T-helper 22 cell (primary cell): ENCODE measurements around the gene FSTL4.

Source experiments
- DNase-seq: peaks from one replicate; pipeline ENCODE4 v3.0.0-alpha.2; 2020; ENCODE audit warnings: low read depth

FSTL4 gene

DNA sequence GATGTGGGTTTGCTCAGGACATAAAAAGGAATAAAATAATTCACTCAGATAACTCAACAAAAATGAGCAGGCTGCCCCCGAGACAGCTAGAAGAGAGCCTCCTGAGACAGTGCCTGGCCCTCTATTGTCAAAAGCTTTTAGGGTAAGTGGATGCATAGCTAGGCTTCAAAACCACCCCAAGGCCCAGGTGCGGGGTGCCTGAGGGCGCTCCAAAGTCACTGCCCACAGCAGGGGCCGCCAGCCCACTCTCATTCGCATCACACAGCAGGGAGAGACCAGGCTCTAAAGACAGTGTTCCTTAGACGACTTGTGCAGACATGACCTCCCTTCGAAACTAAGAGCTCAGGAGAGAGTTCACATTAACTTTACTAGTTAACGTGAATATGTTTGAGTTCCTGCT, 271.5 kb downstream of the FSTL4 start:
- no peak for DNase-seq

DNA sequence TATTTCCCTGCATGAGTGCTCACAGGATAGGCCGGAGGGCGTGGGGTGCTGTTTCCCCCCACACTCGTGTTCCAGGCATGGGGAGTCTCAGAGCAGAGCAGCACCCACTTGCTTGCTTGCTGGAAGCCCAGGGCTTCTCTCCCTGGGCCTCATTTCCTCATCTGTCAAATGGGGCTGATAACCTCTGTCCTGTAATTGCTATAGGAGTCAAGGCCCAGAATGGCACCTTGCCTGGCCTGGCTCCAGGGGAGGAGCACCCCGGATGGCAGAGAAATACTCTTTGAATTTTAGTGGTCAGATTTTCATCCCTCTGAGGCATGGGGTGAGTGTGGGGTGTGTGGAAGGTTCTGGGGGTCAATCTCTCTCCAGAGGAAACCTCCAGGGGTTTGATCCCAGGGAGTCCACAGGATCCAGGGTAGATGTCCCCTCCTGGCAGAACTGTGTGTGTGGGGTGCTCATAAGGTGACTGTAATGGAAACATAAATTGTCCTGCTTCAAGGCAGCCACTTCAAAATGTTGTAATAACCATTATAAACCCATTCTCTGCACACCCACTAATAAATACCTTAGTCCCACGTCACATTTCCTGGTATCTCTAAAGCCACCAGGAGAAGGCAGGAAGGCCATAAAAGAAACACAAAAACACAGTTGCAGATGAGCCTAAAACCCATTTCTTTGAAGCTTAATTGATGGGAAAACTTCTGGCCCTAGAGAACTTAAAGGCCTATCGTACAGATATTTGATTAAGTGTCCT, 272.2 kb downstream of the FSTL4 start:
- no peak for DNase-seq

DNA sequence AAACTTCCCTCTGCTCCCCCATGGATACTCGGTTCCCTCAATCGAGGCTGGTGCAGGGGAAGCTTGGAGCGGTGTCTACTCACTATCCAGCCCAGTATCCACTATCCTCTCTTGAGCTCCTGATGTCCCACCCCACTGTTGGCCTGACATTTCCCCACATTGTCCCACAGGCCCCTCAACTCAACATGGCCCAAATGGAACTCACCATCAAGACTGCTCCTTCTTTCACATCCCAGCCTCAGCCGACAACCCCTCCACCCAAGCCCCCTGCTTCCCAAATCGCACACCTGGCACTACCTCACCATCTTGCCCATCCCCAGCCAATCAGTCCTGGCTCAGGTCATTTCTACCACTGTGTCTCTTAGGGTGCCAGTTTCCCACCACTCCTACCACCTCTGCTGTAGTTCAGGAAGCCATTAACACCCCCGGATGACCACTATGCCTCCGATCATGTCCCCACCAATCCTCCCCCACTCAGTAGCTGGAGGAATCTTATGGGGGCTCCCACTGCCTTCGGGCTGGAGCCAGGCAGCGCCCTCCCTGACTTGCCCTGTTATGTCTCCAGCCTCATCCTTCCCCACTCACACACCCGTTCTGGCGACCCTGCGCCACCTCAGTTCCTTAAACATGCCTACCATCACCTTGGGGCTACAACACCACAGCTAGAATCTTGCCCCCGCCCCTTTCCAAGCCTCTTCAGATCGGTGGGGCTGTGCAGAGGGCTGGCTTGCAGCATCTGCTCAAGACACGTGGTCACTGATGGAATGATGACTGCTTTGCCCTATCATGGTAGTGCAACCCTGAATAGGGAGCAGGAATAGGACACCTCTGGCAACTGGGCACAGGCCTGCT, 273.6 kb downstream of the FSTL4 start:
- DNase-seq: no peak

DNA sequence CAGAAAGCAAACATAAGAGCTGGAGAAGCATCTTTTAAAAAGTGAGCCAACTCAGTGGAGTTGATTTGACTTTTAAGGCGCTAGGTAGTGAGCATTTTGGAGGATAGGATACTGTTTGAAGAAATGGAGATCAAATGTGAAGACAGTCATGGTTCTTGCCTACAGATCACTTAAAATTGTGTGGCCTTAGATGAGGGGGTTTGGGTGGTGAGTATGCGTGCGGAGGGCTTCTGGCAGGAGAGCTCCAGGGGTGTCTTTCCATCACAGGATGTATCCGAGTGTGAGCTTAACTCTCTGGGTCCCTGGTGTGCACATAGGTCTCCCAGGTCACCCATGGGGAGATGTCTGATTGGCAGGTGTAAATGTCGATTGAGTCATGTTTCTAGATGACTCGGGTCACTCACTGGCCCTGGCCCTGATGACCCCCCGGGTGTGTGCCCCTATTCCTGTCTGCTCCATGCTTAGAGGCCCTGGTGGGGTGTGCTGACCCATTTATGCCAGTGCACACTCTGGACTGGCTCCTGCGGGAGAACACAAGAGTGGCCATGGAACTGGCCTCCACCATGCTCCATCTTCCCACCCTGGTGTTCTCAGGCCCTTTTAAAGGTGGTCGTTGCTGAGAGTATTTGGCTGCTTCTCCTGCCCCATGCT, 274.4 kb downstream of the FSTL4 start:
- no peak for DNase-seq

DNA sequence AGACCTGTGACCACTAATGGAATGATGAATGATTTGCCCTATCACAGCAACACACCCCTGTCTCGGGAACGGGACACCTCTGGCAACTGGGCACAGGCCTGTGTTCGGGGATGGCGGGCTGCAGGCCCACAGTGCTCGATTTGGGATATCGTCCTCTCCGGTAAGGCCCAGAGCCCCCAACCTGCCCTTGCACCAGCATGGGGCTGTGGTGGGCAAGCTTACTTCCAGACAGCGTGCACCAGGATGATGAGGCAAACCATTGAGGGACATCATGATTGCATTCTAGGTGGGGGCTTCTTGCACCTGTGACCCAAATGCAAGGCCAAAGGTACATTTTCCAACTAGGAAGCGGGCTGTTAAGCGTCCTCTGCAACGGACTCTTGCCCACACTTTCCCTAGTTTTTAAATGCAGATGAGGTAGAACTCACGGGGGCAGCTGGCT, 275.4 kb downstream of the FSTL4 start:
- DNase-seq: no peak

DNA sequence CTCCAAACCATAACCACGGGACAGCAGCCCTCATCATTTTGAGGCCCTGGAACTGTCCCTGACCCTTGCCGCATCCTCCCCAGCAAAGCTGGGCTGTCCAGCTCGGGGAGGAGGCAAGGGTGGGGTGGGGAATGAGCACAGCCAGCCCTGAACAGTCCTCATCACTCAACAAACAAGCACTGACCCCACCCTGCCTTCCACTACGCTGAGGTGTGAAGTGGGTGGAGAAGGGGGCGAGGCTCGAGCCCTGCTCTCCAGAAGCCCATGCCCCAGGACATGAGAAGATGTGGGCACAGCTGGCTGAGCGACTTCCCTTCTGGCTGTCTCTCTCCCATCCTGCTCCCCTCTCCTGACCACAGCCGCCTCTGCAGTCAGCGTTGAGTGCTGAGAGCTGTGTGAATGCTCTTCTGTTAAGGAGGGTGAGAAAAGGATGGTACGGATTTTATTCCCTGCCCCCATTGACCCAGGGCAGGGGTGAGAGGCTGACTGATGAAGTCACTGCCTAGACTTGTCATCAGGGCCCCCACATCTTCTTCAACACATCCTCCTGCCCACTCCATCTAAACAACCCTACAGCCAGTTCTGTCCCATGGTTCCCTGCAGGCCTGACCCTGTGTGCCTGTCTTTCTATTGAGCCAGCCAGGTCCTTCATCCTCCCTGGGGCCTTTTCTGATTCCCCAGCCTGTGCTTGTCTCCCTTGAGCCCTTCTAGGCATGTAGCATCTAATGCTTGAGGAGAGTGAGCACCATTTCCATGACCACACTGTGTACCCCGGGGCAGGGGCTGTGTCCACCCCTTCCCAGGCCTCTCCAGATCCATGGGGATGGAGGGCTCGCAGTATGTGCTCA, 276.0 kb downstream of the FSTL4 start:
- no peak for DNase-seq

DNA sequence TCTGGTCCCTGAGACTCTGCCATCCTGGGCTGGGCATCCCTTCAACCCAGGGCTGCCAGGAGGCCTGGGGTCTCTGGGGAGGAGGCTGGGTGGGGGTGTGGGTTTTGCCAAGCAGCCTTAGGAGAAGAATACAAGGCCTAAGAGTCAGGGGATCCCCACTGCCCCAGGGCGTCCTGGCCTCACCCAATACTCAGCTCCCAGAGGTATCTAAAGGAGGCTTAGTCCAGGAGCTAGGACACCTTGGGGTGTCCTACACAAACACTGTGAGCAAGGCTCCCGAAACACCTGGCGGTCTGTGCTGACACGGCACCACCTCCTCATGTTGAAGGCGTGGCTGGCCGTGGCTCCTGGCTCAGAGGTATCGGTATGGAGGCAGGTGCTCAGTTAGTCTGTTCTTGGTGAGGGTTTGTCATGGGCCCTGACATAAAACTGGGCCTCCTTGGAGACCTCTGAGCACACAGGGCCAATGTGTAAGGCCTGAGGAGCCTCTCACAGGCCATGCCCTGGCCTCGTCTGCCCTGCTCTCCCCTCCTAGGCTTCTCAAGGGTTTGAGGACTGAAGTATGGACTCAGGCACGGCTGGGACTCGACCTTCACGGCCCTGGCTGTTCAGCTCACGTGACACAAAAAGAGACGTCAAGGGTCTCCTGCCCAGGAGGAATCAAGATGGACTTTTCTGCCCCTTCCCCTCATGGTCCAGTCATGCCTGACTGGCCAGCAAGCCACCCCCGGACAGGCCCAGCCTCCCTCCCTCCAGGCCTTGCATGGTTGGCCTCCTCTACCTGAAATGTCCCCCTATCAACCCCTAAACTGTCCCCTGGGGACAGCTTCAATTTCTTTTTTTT, 277.3 kb downstream of the FSTL4 start:
- no peak for DNase-seq

DNA sequence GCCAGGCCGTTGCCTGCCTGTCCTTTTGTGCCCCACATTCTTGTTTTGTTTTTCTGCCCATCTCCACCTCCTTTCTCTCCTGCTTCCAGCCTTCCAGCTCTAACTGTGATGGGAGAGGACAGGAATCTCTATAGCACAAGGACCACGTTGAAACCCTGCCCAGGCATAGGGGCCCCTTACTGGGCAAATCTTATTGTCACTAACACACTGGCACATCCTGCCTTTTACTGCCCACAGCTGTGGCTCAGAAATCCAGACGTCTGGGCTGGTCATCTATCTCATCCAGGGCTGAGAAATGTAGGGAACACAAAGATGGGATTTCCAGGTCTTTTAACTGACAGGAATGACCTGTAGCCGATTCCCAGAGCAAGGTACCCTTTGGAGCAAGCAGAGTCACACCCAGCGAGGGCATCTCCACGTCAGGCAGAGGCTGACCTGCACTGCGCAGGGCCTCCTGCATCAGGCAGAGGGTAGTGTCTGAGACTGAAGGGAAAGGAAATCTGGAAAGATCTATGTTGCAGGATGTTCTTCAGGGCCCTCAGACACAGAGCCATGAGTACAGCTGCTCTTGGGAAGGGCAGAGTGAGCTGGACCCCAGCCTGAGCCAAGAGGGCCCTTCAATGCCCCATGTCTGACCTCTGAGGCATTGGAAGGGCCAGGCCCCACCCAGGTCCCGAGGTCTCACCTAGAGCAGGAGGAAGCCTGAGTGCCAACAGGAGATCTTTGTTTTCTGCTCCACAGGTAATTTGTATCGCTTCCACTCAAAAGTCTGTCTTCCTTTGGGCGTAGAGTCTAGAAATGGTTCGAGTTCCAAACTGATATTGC, 278.8 kb downstream of the FSTL4 start:
- no peak for DNase-seq

DNA sequence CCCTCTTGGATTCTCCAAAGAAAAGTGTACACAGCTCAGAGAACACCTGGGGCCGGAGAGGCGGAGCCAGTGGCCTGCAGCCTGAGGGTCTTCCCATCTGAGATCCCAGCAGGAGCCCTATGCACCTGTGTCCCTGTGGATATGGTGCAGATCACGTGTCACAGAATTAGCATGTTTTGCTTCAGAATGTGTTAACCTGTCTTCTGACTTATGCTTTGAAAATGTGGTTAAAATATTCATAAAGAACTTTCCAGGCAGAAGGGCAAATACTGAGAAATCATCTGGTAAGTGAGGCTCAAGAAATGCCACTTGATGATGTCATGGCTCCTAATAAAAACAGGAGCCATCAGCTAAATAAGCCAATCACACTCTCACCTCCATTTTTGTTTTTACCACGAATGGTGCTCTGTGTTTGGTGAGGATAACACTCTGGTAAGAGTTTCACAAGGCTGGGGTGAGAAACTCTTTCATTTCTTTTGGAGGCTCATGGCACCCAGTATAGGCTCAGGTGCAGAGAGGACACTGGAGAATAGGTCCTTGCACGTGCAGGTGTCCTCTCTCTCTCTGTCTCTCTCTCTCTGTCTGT, 279.8 kb downstream of the FSTL4 start:
- no peak for DNase-seq

DNA sequence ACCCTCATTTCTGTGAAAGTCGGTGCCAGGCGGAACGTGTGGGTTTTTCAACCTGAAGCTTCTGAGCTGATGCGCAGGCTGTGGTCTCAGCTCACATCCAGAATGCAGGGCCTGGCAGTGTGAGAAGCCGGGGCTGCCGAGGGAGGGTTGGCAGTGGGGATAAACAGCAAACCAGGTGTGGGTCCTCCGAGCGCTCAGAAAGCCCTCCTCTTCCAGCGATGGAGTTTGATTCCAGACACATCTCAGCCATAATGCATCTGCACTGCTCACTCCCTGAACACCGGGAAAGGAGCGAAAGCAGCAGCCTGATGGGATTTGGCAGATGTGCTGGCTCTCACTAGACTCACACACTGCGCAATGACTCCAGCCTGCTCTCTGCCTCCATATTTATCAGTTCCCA, 280.4 kb downstream of the FSTL4 start:
- no peak for DNase-seq

DNA sequence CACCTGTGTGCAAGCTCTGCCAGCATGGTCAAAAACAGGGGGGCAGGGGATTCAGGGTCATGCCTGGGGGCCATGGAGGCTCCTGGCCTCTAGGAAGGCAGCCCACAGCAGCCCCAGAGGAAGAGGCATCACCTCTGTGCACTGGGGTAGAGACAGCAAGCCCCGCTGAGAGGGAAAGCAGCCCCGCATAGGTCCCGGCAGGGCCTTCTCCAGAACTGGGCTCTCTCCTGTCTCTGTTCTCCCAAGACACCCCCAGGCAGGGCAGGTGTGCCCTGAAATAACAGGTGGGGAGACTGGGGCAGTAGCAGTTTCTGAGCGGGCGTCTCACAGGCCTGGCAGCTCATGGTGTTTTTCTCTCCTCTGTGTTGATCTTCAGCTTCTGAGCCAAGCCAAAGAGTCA, 281.4 kb downstream of the FSTL4 start:
- DNase-seq: no peak

DNA sequence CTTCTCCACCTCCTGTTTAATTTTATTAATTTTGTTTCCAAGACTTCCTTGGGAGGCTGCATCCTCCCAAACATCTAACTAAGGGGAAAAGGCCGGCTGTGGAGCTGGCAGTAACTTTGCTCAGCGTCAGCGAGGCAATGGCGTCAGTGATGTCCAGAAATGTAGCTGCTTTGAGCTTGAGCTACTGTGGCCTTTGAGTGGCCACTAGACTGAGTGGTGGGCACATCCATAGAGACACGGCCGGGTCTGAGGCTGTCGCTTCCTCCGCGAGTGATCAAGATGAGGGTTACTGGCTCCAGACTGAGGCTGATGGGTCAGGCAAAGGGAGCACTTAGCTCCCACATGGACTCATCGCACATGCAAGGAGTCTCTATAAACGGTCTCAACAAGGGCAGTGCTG, 283.5 kb downstream of the FSTL4 start:
- DNase-seq: no peak

DNA sequence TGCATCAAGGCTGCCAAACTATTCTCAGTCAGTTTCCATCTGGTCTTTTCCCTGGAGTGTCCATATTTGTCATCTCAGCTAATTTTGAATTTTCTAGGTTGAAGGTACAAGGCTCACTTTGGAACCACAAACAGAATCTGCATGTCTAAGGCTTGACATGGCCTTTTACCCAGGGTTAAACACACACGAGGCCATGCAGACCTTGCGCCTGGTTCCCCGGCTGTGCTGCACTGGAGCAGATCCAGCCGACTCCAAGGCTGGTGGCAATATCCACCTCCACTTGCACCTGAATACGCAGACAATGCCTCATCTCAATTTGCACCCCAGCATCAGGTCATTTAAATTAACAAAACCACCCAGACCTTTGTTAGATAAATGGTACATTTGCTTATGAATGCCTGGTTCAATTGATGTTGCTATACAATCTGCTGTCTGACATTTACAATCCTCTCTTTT, 284.4 kb downstream of the FSTL4 start:
- DNase-seq: no peak

DNA sequence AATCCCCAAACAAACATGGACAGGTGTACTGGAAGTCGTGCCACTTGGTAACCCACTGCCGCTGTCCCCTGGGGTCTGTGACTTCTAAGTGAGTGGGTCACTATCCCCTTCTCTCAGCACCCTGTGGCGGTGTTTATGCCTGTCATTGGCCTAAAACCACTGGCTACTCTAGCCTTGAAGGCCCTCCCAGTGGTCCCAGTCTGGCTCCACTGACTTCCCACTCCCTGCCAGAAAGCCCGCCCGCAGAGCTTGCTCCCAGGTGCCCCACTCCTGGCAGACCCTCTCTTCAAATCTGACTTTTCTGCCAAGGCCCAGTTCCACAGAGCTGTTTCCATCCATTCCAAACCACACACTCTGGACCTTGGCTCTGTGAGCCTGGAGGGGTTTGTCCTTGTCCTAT, 286.0 kb downstream of the FSTL4 start:
- no peak for DNase-seq

DNA sequence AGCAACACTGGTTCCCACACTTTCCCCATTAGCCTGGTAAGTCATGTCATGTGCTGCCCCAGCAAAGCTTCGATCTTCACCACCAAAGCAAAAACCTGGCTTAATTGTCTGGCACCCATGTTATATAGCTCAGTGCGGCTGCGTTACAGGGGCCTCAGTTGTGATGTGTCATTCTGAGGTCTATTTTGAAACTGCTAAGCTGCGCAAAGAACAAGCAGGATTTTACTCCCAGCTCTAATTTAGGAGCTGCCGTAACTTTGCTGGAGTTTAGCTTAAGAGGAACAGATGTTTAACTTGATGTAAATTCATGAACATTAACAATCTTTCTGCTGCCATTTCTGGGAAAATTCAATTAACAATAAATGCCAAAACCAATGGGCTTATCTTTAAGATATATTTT, 286.5 kb downstream of the FSTL4 start:
- no peak for DNase-seq

DNA sequence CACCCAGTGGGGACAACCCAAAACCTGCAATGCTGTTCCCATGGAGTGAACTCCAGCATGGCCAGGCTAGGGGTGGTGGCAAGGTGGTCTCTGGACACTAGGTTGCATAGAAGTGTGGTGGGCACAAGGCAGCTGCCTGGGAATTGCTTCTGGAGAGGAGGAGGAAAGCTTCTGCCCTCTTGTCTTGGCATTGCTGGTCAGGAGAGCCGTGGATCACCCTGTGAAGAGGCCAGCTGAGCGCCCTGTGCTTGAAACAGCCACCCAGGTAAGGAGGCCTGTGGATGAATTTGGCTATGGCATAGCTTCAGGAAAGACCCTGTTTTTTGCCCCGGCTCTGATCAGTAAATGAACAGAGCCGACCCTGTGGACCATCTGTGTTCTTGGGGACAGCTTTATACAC, 287.4 kb downstream of the FSTL4 start:
- DNase-seq: no peak

DNA sequence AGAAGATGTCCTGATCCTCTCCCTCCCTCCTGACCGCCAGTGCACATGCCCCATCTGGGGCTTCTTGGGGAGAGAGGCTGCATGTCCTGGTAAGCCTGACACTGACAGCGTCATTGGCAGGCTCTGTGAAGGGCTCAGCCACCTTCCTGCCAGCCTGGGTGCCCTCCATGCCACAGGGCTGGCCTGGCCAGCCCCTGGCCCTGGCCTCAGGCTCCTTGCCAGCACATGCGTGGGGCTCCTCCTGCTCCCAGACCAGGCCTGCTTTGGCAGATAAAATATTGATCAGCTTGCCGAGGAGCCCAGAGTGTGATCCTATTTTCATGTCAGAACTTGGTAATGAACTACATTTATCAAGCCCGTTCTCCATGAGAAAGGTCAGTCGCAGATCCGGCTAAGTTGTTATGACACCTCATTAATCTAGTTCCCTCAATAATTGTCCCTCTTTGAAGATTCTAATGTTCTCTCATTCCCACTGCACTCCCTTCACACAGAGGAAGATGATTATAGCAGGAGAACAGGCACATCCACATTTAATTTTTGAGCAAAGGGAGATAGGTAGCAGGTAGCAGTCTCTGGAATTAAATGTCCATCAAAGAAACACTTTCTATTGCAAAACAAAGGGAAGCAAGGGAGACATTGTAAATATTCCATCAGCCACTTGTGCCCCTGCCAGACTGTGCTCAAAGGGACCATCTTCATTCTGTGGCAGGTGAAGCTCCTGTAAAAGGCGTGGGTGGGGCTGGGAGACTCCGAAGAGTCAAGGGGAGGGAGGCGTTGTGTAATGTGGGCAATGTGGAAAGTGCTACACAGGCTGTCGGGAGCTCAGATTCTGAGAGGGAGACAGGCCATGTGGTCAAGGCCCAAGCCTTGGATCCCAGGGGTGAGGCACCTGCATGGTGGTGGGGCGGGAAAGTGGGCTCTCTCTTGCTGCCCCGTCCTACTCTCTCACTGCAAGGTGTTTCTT, 288.6 kb downstream of the FSTL4 start:
- DNase-seq: no peak

DNA sequence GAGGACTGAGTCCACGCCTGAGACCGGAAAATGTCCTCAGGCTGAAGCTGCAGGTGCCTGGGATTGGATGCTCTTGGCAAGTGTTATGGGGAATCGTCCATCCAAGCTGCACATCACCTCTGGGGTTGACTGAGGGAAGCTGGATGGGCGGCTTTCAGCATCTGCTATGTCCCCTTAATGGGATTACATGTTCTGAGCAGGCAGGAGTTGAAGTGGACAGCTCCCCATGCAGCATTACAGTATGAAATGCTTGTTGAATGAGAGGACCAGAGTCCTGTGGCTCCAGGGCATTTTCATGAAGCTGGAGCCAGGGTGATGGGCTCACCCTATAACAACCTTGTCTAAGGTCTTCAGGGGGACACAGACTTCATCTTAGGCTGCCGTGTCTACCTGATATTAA, 289.6 kb downstream of the FSTL4 start:
- DNase-seq: no peak
